ENCODE data around the gene BLMH. TPM values are rescaled to one million over a fixed set of nuclear protein-coding genes. Genes with fewer than 3 reads are reported as not detected.
"Not testable (repeated sequence)": the region's sequence is repeated elsewhere in the genome, so short reads cannot be mapped to it uniquely, and the experiment has no call there.

BLMH gene
- total and polyA plus RNA-seq, 2 donors from 2014 or later = 30.5 to 32.5 TPM

GRCh38 chr17:30232015-30232823, 59.5 kb downstream of the BLMH start:
- H3K9me3 ChIP-seq (ENCODE audit: control insufficient read depth in 2 of 3, insufficient read depth in 1 of 3, low read length in 3 of 3) = no peaks in the 10 kb centered on the region
- H3K4me1 ChIP-seq (ENCODE audit: control insufficient read depth in 2 of 3, insufficient read depth in 2 of 3, low read depth in 1 of 3, low read length in 3 of 3) = peaks cover 0 to 3% (median 0%) of the 10 kb centered on the region in 3 donors
- FAIRE-seq (no peak), DNase-seq (no peak)
- no peaks in the 10 kb centered on the region for H3K36me3 ChIP-seq (ENCODE audit: control insufficient read depth in 2 of 3, insufficient read depth in 3 of 3, low read length in 3 of 3)
- H3K4me3 ChIP-seq (ENCODE audit: low read length in 3 of 3) = no peak overlapping the region
- H3K27ac ChIP-seq (ENCODE audit: low read depth in 2 of 2, low read length in 2 of 2) = no peak overlapping the region
- intact Hi-C loops (cut with DNase I) = no loop called here
- peaks cover 4% of the 10 kb centered on the region for H3K27me3 ChIP-seq (ENCODE audit: control insufficient read depth, insufficient read depth, low read length)
- no peak for TF ChIP-seq CTCF (IDR thresholded peaks at IDR 0.05; ENCODE audit: borderline replicate concordance, extremely low read depth, insufficient read depth)
- no peak overlapping the region for H3K9ac ChIP-seq (ENCODE audit: low read length in 3 of 3)

- H3K9ac ChIP-seq (ENCODE audit: low read length in 3 of 3) = no peak overlapping the region
- no peak for DNase-seq
- peaks cover 3% of the 10 kb centered on the region for H3K27me3 ChIP-seq (ENCODE audit: control insufficient read depth, insufficient read depth, low read length)
- intact Hi-C loops (cut with DNase I) = no loop called here
- FAIRE-seq = no peak
- H3K9me3 ChIP-seq (ENCODE audit: control insufficient read depth in 2 of 3, insufficient read depth in 1 of 3, low read length in 3 of 3) = no peaks in the 10 kb centered on the region
- no peak overlapping the region for H3K27ac ChIP-seq (ENCODE audit: low read depth in 2 of 2, low read length in 2 of 2)
- H3K4me3 ChIP-seq (ENCODE audit: low read length in 3 of 3) = no peak overlapping the region
- no peak for TF ChIP-seq CTCF (IDR thresholded peaks at IDR 0.05; ENCODE audit: borderline replicate concordance, extremely low read depth, insufficient read depth)
- H3K4me1 ChIP-seq (ENCODE audit: control insufficient read depth in 2 of 3, insufficient read depth in 2 of 3, low read depth in 1 of 3, low read length in 3 of 3) = no peaks in the 10 kb centered on the region
- H3K36me3 ChIP-seq (ENCODE audit: control insufficient read depth in 2 of 3, insufficient read depth in 3 of 3, low read length in 3 of 3) = no peaks in the 10 kb centered on the region
Measured at GRCh38 chr17:30230596-30231125, 61.1 kb downstream of the BLMH start.

GRCh38 chr17:30230009-30230408, 61.7 kb downstream of the BLMH start:
- H3K36me3 ChIP-seq (ENCODE audit: control insufficient read depth in 2 of 3, insufficient read depth in 3 of 3, low read length in 3 of 3); FAIRE-seq; H3K4me1 ChIP-seq (ENCODE audit: control insufficient read depth in 2 of 3, insufficient read depth in 2 of 3, low read depth in 1 of 3, low read length in 3 of 3); H3K27me3 ChIP-seq (ENCODE audit: control insufficient read depth, insufficient read depth, low read length); H3K9ac ChIP-seq (ENCODE audit: low read length in 3 of 3); H3K4me3 ChIP-seq (ENCODE audit: low read length in 3 of 3); intact Hi-C loops (cut with DNase I); H3K27ac ChIP-seq (ENCODE audit: low read depth in 2 of 2, low read length in 2 of 2); H3K9me3 ChIP-seq (ENCODE audit: control insufficient read depth in 2 of 3, insufficient read depth in 1 of 3, low read length in 3 of 3); DNase-seq: not testable (repeated sequence)

- no peak for TF ChIP-seq CTCF (IDR thresholded peaks at IDR 0.05; ENCODE audit: borderline replicate concordance, extremely low read depth, insufficient read depth)
- DNase-seq = no peak
- intact Hi-C loops (cut with DNase I) = no loop called here
- Histone ChIP-seq H3K4me1 (ENCODE audit: control insufficient read depth in 2 of 3, insufficient read depth in 2 of 3, low read depth in 1 of 3, low read length in 3 of 3) (no peaks in the 10 kb centered on the region), H3K9ac (ENCODE audit: low read length in 3 of 3) (no peak overlapping the region), H3K27ac (ENCODE audit: low read depth in 2 of 2, low read length in 2 of 2) (no peak overlapping the region), H3K4me3 (ENCODE audit: low read length in 3 of 3) (no peak overlapping the region), H3K27me3 (ENCODE audit: control insufficient read depth, insufficient read depth, low read length) (peaks cover 3% of the 10 kb centered on the region), H3K9me3 (ENCODE audit: control insufficient read depth in 2 of 3, insufficient read depth in 1 of 3, low read length in 3 of 3) (no peaks in the 10 kb centered on the region), H3K36me3 (ENCODE audit: control insufficient read depth in 2 of 3, insufficient read depth in 3 of 3, low read length in 3 of 3) (no peaks in the 10 kb centered on the region)
- FAIRE-seq = no peak
Measured at GRCh38 chr17:30229012-30229411, 62.7 kb downstream of the BLMH start.
